ENCODE data around the gene IRF2BPL. TPM values are rescaled to one million over a fixed set of nuclear protein-coding genes. Genes with fewer than 3 reads are reported as not detected.

The IRF2BPL gene
- total RNA-seq, 3 donors from 2014 or later, result 15.1 to 74.1 (median 19.3) TPM

DNA sequence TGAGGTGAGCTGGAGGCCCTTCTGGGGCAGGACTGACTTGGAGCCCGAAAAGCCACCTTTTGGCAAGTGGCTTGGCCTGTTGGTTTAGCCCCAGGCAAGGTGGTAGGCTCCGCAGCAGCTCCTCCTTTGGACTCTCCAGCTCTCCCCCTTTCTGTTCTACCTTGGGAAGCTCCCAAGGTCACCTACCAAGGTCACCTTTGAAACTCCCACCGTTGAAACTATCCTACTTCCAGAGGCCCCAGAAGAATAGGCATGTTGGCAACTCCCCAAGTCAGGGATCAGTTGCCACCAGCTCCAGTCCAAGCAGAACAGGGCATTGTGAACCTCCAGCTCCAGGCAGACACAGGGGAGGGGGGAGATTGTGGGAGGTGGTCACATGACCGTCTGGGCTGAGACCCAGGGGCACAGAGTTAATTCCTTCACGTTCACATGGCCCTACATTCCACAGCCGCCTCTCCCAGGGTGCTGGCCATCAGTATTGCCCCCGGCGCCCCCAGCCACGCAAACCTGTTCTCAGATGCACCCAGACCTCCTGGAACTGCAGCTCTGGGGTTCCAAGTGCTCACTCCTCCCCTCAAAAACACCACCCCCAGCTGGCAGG lies 14.4 kb downstream of the IRF2BPL start:
- no peaks in the 10 kb centered on the region for H3K36me3 ChIP-seq (ENCODE audit: low read depth)
- no peak overlapping the region for H3K4me3 ChIP-seq
- H3K9me3 ChIP-seq, result no peaks in the 10 kb centered on the region
- TF ChIP-seq, protein P1, sequence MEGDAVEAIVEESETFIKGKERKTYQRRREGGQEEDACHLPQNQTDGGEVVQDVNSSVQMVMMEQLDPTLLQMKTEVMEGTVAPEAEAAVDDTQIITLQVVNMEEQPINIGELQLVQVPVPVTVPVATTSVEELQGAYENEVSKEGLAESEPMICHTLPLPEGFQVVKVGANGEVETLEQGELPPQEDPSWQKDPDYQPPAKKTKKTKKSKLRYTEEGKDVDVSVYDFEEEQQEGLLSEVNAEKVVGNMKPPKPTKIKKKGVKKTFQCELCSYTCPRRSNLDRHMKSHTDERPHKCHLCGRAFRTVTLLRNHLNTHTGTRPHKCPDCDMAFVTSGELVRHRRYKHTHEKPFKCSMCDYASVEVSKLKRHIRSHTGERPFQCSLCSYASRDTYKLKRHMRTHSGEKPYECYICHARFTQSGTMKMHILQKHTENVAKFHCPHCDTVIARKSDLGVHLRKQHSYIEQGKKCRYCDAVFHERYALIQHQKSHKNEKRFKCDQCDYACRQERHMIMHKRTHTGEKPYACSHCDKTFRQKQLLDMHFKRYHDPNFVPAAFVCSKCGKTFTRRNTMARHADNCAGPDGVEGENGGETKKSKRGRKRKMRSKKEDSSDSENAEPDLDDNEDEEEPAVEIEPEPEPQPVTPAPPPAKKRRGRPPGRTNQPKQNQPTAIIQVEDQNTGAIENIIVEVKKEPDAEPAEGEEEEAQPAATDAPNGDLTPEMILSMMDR (IDR thresholded peaks at IDR 0.05), result no peak
- intact Hi-C loops (cut with DNase I, micrococcal nuclease), result loop anchor here in 1 of 2 donors (10.0 kb wide), 1 partner anchor 59 kb away; no protein-coding TSS in a partner anchor
- ATAC-seq (no peak), DNase-seq (no peak)
- peaks cover 20% of the 10 kb centered on the region for H3K4me1 ChIP-seq (ENCODE audit: low read depth)

GRCh38 chr14:77012193-77012765 lies 16.2 kb downstream of the IRF2BPL start:
- H3K4me1 ChIP-seq (ENCODE audit: low read depth), result peaks cover 36% of the 10 kb centered on the region
- H3K36me3 ChIP-seq (ENCODE audit: low read depth), result no peaks in the 10 kb centered on the region
- H3K4me3 ChIP-seq, result no peak overlapping the region
- ATAC-seq, result no peak
- no peaks in the 10 kb centered on the region for H3K9me3 ChIP-seq
- no peak for DNase-seq
- intact Hi-C loops (cut with DNase I, micrococcal nuclease), result loop anchor here in 1 of 2 donors (10.0 kb wide), 1 partner anchor 57 kb away; no protein-coding TSS in a partner anchor
- TF ChIP-seq, protein P1 (IDR thresholded peaks at IDR 0.05), result no peak

DNA sequence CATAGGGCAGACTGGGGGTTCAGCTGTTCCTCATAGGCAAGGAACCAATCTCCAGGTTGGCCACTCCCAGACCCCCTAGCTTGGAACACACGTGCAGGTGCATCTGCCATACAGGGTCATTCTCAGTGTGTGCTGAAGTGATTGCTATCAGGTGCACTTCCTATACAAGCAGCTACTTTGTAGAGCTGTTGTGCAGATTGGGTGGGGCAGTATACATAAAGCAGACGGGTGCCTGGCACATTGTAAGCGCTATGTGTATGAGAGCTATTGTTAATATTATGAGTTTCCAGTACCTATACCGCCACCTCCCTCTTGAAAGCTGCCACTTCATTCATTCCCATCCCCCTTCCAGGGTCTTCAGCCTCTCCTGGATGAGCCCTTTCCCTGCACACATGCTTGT lies 17.3 kb downstream of the IRF2BPL start:
- Histone ChIP-seq H3K9me3 (no peaks in the 10 kb centered on the region), H3K36me3 (ENCODE audit: low read depth) (no peaks in the 10 kb centered on the region), H3K4me1 (ENCODE audit: low read depth) (peaks cover 40% of the 10 kb centered on the region), H3K4me3 (no peak overlapping the region)
- TF ChIP-seq, protein P1 (IDR thresholded peaks at IDR 0.05), result no peak
- intact Hi-C loops (cut with DNase I, micrococcal nuclease), result loop anchor here in 1 of 2 donors (10.0 kb wide), 1 partner anchor 56 kb away; no protein-coding TSS in a partner anchor
- DNase-seq, result peak in 2 of 3 donors; percentile 62 to 72
- peak; percentile 84 for ATAC-seq

DNA sequence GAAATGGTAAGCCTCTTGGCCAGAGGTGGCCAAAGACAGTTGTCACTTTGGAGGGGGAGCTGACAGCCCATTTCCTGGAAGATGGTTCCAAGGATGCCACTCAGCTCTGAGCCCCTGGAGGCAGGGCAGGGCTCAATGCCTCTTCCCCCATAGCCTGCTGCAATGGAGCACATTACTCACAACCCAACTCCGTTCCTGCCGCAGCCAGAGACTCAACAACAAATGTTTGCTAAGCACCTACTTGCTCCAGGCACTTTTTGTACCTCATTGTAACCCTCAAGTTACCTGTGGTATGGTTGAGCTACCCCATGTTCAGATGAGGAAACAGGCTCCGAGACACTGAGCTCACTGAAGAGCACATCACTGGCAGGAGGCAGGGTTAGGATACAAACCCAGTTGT lies 19.5 kb downstream of the IRF2BPL start:
- ATAC-seq, result no peak
- Histone ChIP-seq H3K36me3 (ENCODE audit: low read depth) (no peaks in the 10 kb centered on the region), H3K4me3 (no peak overlapping the region), H3K9me3 (no peaks in the 10 kb centered on the region), H3K4me1 (ENCODE audit: low read depth) (peaks cover 47% of the 10 kb centered on the region)
- TF ChIP-seq, protein P1 (IDR thresholded peaks at IDR 0.05), result no peak
- no peak for DNase-seq
- intact Hi-C loops (cut with DNase I, micrococcal nuclease), result no loop called here

- intact Hi-C loops (cut with DNase I, micrococcal nuclease), result no loop called here
- peaks cover 51% of the 10 kb centered on the region for H3K4me1 ChIP-seq (ENCODE audit: low read depth)
- H3K9me3 ChIP-seq, result no peaks in the 10 kb centered on the region
- no peak for ATAC-seq
- DNase-seq, result no peak
- no peaks in the 10 kb centered on the region for H3K36me3 ChIP-seq (ENCODE audit: low read depth)
- no peak overlapping the region for H3K4me3 ChIP-seq
- TF ChIP-seq, protein P1 (IDR thresholded peaks at IDR 0.05), result no peak
These were observed 20.0 kb downstream of the IRF2BPL start for GRCh38 chr14:77008541-77008940.

Data from mucosa of descending colon (tissue), 3 donors.